Measurements from ENCODE around the gene ZNF618.

The ZNF618 gene

DNA sequence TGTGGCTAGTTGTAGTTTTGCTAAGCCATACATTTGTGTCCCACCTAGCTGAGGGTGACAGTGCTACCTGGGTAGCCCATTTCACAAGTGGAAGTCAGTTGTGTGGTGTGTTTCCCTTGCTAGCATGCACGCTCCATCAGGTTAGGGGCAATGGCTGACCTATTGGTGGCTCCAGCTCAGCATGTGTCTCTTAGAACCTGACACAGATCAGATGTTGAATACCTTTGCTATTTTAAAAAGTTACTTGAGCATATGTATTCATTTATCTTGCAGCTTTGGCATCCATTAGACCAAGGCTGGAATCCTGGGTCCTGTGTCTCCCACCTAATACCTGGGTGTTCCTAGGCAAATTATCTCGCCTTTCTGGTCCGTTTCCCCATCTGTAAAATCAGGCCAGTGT is 44.8 kb downstream of the ZNF618 start:
- no peak for DNase-seq
- Histone ChIP-seq H3K9me3 (peaks cover 0 to 8% (median 0%) of the 10 kb centered on the region in 3 donors), H3K4me1 (peaks cover 0 to 20% (median 18%) of the 10 kb centered on the region in 4 donors), H3K4me3 (no peak overlapping the region), H3K27me3 (no peaks in the 10 kb centered on the region), H3K36me3 (no peaks in the 10 kb centered on the region), H3K27ac (no peak overlapping the region)
- intact Hi-C loops (cut with DNase I; ENCODE audit: low total_unique reads), result no loop called here
- TF ChIP-seq, protein P1, sequence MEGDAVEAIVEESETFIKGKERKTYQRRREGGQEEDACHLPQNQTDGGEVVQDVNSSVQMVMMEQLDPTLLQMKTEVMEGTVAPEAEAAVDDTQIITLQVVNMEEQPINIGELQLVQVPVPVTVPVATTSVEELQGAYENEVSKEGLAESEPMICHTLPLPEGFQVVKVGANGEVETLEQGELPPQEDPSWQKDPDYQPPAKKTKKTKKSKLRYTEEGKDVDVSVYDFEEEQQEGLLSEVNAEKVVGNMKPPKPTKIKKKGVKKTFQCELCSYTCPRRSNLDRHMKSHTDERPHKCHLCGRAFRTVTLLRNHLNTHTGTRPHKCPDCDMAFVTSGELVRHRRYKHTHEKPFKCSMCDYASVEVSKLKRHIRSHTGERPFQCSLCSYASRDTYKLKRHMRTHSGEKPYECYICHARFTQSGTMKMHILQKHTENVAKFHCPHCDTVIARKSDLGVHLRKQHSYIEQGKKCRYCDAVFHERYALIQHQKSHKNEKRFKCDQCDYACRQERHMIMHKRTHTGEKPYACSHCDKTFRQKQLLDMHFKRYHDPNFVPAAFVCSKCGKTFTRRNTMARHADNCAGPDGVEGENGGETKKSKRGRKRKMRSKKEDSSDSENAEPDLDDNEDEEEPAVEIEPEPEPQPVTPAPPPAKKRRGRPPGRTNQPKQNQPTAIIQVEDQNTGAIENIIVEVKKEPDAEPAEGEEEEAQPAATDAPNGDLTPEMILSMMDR (IDR thresholded peaks at IDR 0.05), result no peak

DNA sequence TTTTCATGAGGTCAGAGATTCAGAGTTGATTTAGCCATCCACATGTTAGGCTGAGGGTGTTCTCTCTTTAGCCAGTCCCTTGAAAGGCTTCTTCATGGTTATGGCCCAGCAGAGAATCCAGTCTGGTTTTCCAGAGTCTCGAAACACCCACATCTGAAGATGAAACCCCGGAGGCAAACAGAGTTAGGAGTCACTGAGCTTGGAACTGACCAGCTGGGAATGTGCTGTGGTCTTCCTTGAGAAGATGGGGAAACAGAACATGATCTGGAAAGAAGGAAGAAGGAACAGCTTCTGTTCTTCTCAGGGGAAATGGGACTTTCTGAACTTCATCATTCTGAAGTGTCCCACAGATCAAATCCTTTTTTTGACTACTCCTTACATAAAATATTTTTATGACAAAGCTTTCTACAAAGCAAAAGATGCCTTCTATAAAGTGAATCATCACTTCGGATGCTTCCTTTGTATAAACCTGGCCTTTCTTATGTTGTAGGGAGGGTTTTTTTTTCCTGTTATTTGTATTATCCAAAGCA is 45.4 kb downstream of the ZNF618 start:
- Histone ChIP-seq H3K4me1 (peaks cover 0 to 20% (median 18%) of the 10 kb centered on the region in 4 donors), H3K9me3 (peaks cover 0 to 12% (median 0%) of the 10 kb centered on the region in 3 donors), H3K36me3 (no peaks in the 10 kb centered on the region), H3K27ac (no peak overlapping the region), H3K4me3 (no peak overlapping the region), H3K27me3 (no peaks in the 10 kb centered on the region)
- no peak for DNase-seq
- intact Hi-C loops (cut with DNase I; ENCODE audit: low total_unique reads), result no loop called here
- TF ChIP-seq, protein P1 (IDR thresholded peaks at IDR 0.05), result no peak

DNA sequence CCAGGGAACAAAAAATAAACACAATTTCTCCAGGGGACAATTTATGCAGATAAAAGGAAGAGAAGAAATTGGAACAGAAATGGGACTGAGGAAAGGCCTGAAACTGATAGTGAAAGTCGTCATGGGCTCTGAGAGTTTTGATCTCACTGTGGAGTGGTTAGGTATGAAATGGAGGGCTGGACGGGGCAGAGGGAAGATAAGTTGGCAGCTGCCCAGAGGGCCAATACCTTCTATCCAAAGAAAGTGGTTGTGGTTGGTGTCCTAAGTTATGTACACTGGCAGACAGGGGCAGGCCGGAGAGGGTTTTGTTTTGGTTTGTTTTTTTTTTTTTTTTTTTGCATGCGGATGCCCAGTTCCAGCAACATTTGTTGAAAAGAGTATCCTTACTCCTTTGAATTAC is 46.1 kb downstream of the ZNF618 start:
- intact Hi-C loops (cut with DNase I; ENCODE audit: low total_unique reads), result no loop called here
- DNase-seq, result no peak

DNA sequence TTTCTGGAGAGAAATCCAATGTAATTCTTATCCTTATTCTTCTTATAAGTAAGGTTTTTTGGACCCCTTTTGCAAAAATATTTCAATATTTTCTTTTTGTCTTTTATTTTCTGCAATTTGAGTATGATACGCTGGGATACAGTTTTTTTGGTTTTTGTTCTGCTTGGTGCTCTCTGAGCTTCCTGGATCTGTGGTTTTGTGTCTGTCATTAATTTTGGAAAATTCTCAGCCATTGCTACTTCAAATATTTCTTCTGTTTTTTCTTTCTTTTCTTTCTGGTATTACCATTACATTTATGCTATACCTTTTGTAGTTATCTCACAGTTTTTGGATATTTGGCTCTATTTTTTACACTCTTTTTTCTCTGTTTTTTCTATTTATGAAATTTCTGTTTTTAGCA is 50.1 kb downstream of the ZNF618 start:
- Histone ChIP-seq H3K9me3 (peaks cover 0 to 26% (median 0%) of the 10 kb centered on the region in 3 donors), H3K27me3 (no peaks in the 10 kb centered on the region), H3K36me3 (no peaks in the 10 kb centered on the region), H3K4me1 (peaks cover 0 to 21% (median 13%) of the 10 kb centered on the region in 4 donors), H3K4me3 (no peak overlapping the region), H3K27ac (no peak overlapping the region)
- intact Hi-C loops (cut with DNase I; ENCODE audit: low total_unique reads), result no loop called here
- TF ChIP-seq, protein P1 (IDR thresholded peaks at IDR 0.05), result no peak
- DNase-seq, result no peak

More for the DNA sequence above, 46.1 kb downstream of the ZNF618 start:
- Histone ChIP-seq H3K4me1 (peaks cover 0 to 20% (median 18%) of the 10 kb centered on the region in 4 donors), H3K4me3 (no peak overlapping the region), H3K27me3 (no peaks in the 10 kb centered on the region), H3K9me3 (peaks cover 0 to 14% (median 0%) of the 10 kb centered on the region in 3 donors), H3K27ac (no peak overlapping the region), H3K36me3 (no peaks in the 10 kb centered on the region)
- TF ChIP-seq, protein P1 (IDR thresholded peaks at IDR 0.05), result no peak

DNA sequence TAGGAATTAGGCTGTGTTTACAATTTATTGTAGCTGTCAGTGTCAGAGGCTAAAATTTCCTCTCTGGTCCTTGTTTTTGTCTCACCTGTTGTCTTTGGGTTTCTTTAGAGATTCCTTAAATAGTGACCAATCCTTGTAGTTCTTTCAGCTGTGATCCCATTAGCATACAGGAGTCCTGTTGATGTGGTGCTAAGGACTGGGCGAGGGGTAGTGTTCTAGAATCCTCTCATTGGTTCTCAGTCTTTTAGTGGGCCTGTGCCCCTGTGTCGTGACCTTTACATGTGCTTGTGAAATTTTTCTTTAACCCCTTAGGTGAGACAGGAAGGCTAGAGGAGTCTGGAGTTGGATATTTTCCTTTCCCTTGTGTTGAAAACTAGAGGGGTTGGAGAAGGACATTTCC is 51.2 kb downstream of the ZNF618 start:
- TF ChIP-seq, protein P1 (IDR thresholded peaks at IDR 0.05), result no peak
- intact Hi-C loops (cut with DNase I; ENCODE audit: low total_unique reads), result no loop called here

More for the DNA sequence above, 51.2 kb downstream of the ZNF618 start:
- no peaks in the 10 kb centered on the region for H3K27me3 ChIP-seq
- no peak for DNase-seq
- no peaks in the 10 kb centered on the region for H3K36me3 ChIP-seq
- H3K27ac ChIP-seq, result no peak overlapping the region
- H3K4me3 ChIP-seq, result no peak overlapping the region
- H3K9me3 ChIP-seq, result peaks cover 0 to 26% (median 0%) of the 10 kb centered on the region in 3 donors
- H3K4me1 ChIP-seq, result peaks cover 0 to 25% (median 14%) of the 10 kb centered on the region in 4 donors

Measured in tibial artery (tissue), 4 donors.